Testis (tissue), 3 donors: ENCODE data around the gene IL23R. TPM values are rescaled to one million over a fixed set of nuclear protein-coding genes. Genes with fewer than 3 reads are reported as not detected.

Experiments
- DNase-seq: peaks from one replicate; pipeline ENCODE4 v3.0.0-alpha.2; 2019
- H3K27ac ChIP-seq, 2 donors: fragments of 200-600 bp; sonication (generic); one replicate each; pipeline ENCODE4 v1.5.1; 2019
- H3K27me3 ChIP-seq: fragments of 200-600 bp; sonication (generic); one replicate; pipeline ENCODE4 v1.5.1; 2019
- H3K36me3 ChIP-seq: fragments of 200-600 bp; sonication (generic); one replicate; pipeline ENCODE4 v1.5.1; 2017; ENCODE audit warnings: low read depth; ENCODE audit errors: missing control alignments
- H3K4me1 ChIP-seq: fragments of 200-600 bp; sonication (generic); one replicate; pipeline ENCODE4 v1.5.1; 2019
- H3K4me3 ChIP-seq, 2 donors: fragments of 200-600 bp; sonication (generic); one replicate each; pipeline ENCODE4 v1.5.1; 2017 to 2019
- H3K9me3 ChIP-seq: fragments of 200-600 bp; sonication (generic); one replicate; pipeline ENCODE4 v1.5.1; 2017
- CTCF ChIP-seq, 3 experiments: fragments of 450-650 bp in 2 of 3; fragments of 200-600 bp in 1 of 3; sonication (generic) in 1 of 3; IDR thresholded peaks; one replicate each; pipeline ENCODE4 v1.5.1; 2016 to 2019; ENCODE audit warnings: antibody characterized with exemption in 3 of 3, mild to moderate bottlenecking in 2 of 3, moderate library complexity in 1 of 3
- POLR2A ChIP-seq: fragments of 450-650 bp; IDR thresholded peaks from one replicate; pipeline ENCODE4 v1.6.1; 2017; ENCODE audit warnings: antibody characterized with exemption, mild to moderate bottlenecking, moderate library complexity
- WGBS, 2 donors: methylation state at CpG; one replicate each; pipeline ENCODE4 v1.1.5; 2018; 5-methylcytosine and 5-hydroxymethylcytosine counted together
- intact Hi-C: fragments of 100-400 bp; cut with DNase I; formaldehyde crosslinking; loops from one replicate; pipeline ENCODE4 v1.15.1; 2023; ENCODE audit warnings: low total_unique reads
- polyA plus RNA-seq: library from polyadenylated mRNA; stranded (reverse); fragments of 350-450 nt; fragmentation: Illumina TruSeq; extraction: RNeasy Lipid Tissue Mini Kit (QIAGEN cat#74804); gene quantifications from one replicate; pipeline ENCODE4 v1.2.3, GENCODE V29; 2014; ENCODE audit warnings: low read depth, low replicate concordance; ENCODE audit not compliant: insufficient read depth
- total RNA-seq, 2 donors: library from RNA; depleted of rRNA; stranded (reverse); fragments of >200 nt; gene quantifications; one replicate each; pipeline ENCODE4 v1.2.3, GENCODE V29; 2016

Gene IL23R
- total and polyA plus RNA-seq, 3 donors from 2014 or later = 1.5 to 2.6 (median 2.2) TPM

DNA sequence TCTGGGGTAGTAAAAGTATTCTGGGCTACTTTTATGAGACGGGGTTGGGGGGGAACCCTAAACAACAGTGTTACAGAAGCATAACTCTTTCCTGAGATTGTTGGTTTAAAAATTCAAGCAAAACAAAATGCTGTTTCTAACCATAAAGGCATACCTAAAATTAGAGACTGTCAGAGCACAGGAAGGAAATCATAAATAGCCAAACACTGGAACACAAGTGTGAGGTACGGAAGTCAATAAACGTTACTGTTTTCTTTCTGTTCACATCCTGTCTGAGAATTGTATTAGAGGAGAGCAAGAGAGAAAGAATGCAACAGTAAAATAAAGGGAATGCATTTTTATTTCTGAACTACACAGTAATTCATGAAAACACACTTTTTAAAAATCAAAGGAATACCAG is 98.6 kb downstream of the IL23R start:
- no peaks in the 10 kb centered on the region for H3K36me3 ChIP-seq
- DNase-seq = no peak
- TF ChIP-seq POLR2A (no peak), CTCF (IDR thresholded peaks at IDR 0.05) (no peak)
- H3K4me1 ChIP-seq = no peaks in the 10 kb centered on the region
- no peak overlapping the region for H3K4me3 ChIP-seq
- intact Hi-C loops = no loop called here
- H3K9me3 ChIP-seq = no peaks in the 10 kb centered on the region
- 59 to 65% methylated on average over 3 of the region's 3 CpGs for WGBS, 2 donors
- no peak overlapping the region for H3K27ac ChIP-seq
- no peaks in the 10 kb centered on the region for H3K27me3 ChIP-seq

GRCh38 chr1:67269061-67269460 is 102.8 kb downstream of the IL23R start:
- no peak overlapping the region for H3K27ac ChIP-seq
- no peaks in the 10 kb centered on the region for H3K27me3 ChIP-seq
- intact Hi-C loops = no loop called here
- DNase-seq = no peak
- WGBS, 2 donors = 86 to 88% methylated on average over 3 of the region's 3 CpGs
- no peak overlapping the region for H3K4me3 ChIP-seq
- no peaks in the 10 kb centered on the region for H3K9me3 ChIP-seq
- no peak for TF ChIP-seq POLR2A
- H3K36me3 ChIP-seq = no peaks in the 10 kb centered on the region
- no peaks in the 10 kb centered on the region for H3K4me1 ChIP-seq

- Histone ChIP-seq H3K4me3 (no peak overlapping the region), H3K4me1 (no peaks in the 10 kb centered on the region), H3K27ac (no peak overlapping the region), H3K27me3 (no peaks in the 10 kb centered on the region), H3K36me3 (no peaks in the 10 kb centered on the region), H3K9me3 (no peaks in the 10 kb centered on the region)
- WGBS, 2 donors = 91 to 92% methylated on average over 3 of the region's 3 CpGs
- intact Hi-C loops = no loop called here
- no peak for DNase-seq
- no peak for TF ChIP-seq POLR2A
- no peak for TF ChIP-seq CTCF (IDR thresholded peaks at IDR 0.05)
Measured at GRCh38 chr1:67270541-67270940, 104.3 kb downstream of the IL23R start.

DNA sequence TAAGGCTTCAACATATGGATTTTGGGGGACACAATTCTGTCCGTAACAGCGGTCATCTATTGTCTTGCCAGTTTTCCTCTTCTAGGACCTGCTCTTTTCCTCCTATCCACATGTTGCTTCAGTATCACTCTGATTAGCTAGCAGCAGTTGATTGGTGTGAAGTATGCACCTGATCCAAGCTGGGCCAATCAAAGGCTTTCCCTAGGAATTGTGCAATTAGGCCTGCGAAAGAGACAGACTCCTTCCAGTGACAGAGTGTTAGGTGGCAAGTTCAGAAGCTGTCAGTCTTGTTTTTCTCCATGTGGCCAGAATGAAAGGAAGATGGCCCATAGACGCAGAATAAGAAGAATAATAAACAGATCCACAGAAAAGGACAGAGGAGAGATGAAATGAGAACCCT is 107.3 kb downstream of the IL23R start:
- intact Hi-C loops = no loop called here
- no peak overlapping the region for H3K4me3 ChIP-seq
- no peak for DNase-seq
- no peaks in the 10 kb centered on the region for H3K9me3 ChIP-seq
- H3K4me1 ChIP-seq = no peaks in the 10 kb centered on the region
- H3K27ac ChIP-seq = no peak overlapping the region
- no peaks in the 10 kb centered on the region for H3K36me3 ChIP-seq
- TF ChIP-seq CTCF (IDR thresholded peaks at IDR 0.05) (no peak), POLR2A (no peak)
- H3K27me3 ChIP-seq = no peaks in the 10 kb centered on the region
- WGBS, 2 donors = 82 to 96% methylated on average over 4 of the region's 4 CpGs

GRCh38 chr1:67274623-67275325 is 108.5 kb downstream of the IL23R start:
- Histone ChIP-seq H3K4me3 (no peak overlapping the region), H3K9me3 (no peaks in the 10 kb centered on the region), H3K36me3 (no peaks in the 10 kb centered on the region), H3K4me1 (no peaks in the 10 kb centered on the region), H3K27ac (no peak overlapping the region), H3K27me3 (no peaks in the 10 kb centered on the region)
- DNase-seq = no peak
- WGBS, 2 donors = 76 to 82% methylated on average over 5 of the region's 5 CpGs
- intact Hi-C loops = no loop called here
- no peak for TF ChIP-seq POLR2A
- no peak for TF ChIP-seq CTCF (IDR thresholded peaks at IDR 0.05)
